ENCODE data around the gene DTL. TPM values are rescaled to one million over a fixed set of nuclear protein-coding genes. Genes with fewer than 3 reads are reported as not detected.
A peak's percentile ranks its signal among the peaks of the same experiment; 100 is the strongest.
"Not testable (repeated sequence)": the region's sequence is repeated elsewhere in the genome, so short reads cannot be mapped to it uniquely, and the experiment has no call there.

The DTL gene
- polyA plus RNA-seq, 4 donors: 0.67 to 8.9 (median 2.6) TPM

GRCh38 chr1:212007886-212008285 lies 27.7 kb upstream of the DTL start:
- DNase-seq (no peak), FAIRE-seq (no peak)
- no peaks in the 10 kb centered on the region for H3K27me3 ChIP-seq (ENCODE audit: control insufficient read depth in 3 of 3, insufficient read depth in 3 of 3, low read length in 3 of 3)
- H3K27ac ChIP-seq (ENCODE audit: low read depth in 1 of 3, low read length in 2 of 3): no peak overlapping the region
- H3K9me3 ChIP-seq (ENCODE audit: control insufficient read depth in 2 of 2, insufficient read depth in 1 of 2, low read depth in 1 of 2, low read length in 1 of 2): no peaks in the 10 kb centered on the region
- H3K4me3 ChIP-seq (ENCODE audit: low read depth in 1 of 3, low read length in 3 of 3): no peak overlapping the region
- H3K36me3 ChIP-seq (ENCODE audit: control insufficient read depth in 3 of 3, insufficient read depth in 2 of 3, low read depth in 1 of 3, low read length in 3 of 3): peaks cover 3 to 11% (median 6%) of the 10 kb centered on the region in 3 donors
- WGBS, 3 donors: 79 to 89% (median 83%) methylated on average over 9 of the region's 9 CpGs
- no peaks in the 10 kb centered on the region for H3K4me1 ChIP-seq (ENCODE audit: control insufficient read depth in 3 of 3, insufficient read depth in 2 of 3, low read depth in 1 of 3, low read length in 2 of 3)

- no peak overlapping the region for H3K4me3 ChIP-seq (ENCODE audit: low read depth in 1 of 3, low read length in 3 of 3)
- no peaks in the 10 kb centered on the region for H3K27me3 ChIP-seq (ENCODE audit: control insufficient read depth in 3 of 3, insufficient read depth in 3 of 3, low read length in 3 of 3)
- no peak for DNase-seq
- H3K9me3 ChIP-seq (ENCODE audit: control insufficient read depth in 2 of 2, insufficient read depth in 1 of 2, low read depth in 1 of 2, low read length in 1 of 2): no peaks in the 10 kb centered on the region
- 89 to 100% (median 93%) methylated on average over 1 of the region's 1 CpG for WGBS, 3 donors
- no peaks in the 10 kb centered on the region for H3K4me1 ChIP-seq (ENCODE audit: control insufficient read depth in 3 of 3, insufficient read depth in 2 of 3, low read depth in 1 of 3, low read length in 2 of 3)
- H3K36me3 ChIP-seq (ENCODE audit: control insufficient read depth in 3 of 3, insufficient read depth in 2 of 3, low read depth in 1 of 3, low read length in 3 of 3): peaks cover 2 to 11% (median 3%) of the 10 kb centered on the region in 3 donors
- no peak for FAIRE-seq
- no peak overlapping the region for H3K27ac ChIP-seq (ENCODE audit: low read depth in 1 of 3, low read length in 2 of 3)
Measured at GRCh38 chr1:212009561-212009960, 26.0 kb upstream of the DTL start.

GRCh38 chr1:212010004-212010403 lies 25.5 kb upstream of the DTL start:
- Histone ChIP-seq H3K27me3 (ENCODE audit: control insufficient read depth in 3 of 3, insufficient read depth in 3 of 3, low read length in 3 of 3) (no peaks in the 10 kb centered on the region), H3K36me3 (ENCODE audit: control insufficient read depth in 3 of 3, insufficient read depth in 2 of 3, low read depth in 1 of 3, low read length in 3 of 3) (peaks cover 3 to 11% (median 5%) of the 10 kb centered on the region in 3 donors), H3K4me3 (ENCODE audit: low read depth in 1 of 3, low read length in 3 of 3) (no peak overlapping the region), H3K4me1 (ENCODE audit: control insufficient read depth in 3 of 3, insufficient read depth in 2 of 3, low read depth in 1 of 3, low read length in 2 of 3) (no peaks in the 10 kb centered on the region), H3K9me3 (ENCODE audit: control insufficient read depth in 2 of 2, insufficient read depth in 1 of 2, low read depth in 1 of 2, low read length in 1 of 2) (no peaks in the 10 kb centered on the region), H3K27ac (ENCODE audit: low read depth in 1 of 3, low read length in 2 of 3) (no peak overlapping the region)
- FAIRE-seq: no peak
- DNase-seq: no peak
- 82 to 86% (median 83%) methylated on average over 3 of the region's 3 CpGs for WGBS, 3 donors

GRCh38 chr1:212012034-212012740 lies 23.4 kb upstream of the DTL start:
- peaks cover 3 to 6% (median 5%) of the 10 kb centered on the region in 3 donors for H3K36me3 ChIP-seq (ENCODE audit: control insufficient read depth in 3 of 3, insufficient read depth in 2 of 3, low read depth in 1 of 3, low read length in 3 of 3)
- H3K27me3 ChIP-seq (ENCODE audit: control insufficient read depth in 3 of 3, insufficient read depth in 3 of 3, low read length in 3 of 3): no peaks in the 10 kb centered on the region
- H3K9me3 ChIP-seq (ENCODE audit: control insufficient read depth in 2 of 2, insufficient read depth in 1 of 2, low read depth in 1 of 2, low read length in 1 of 2): no peaks in the 10 kb centered on the region
- H3K4me1 ChIP-seq (ENCODE audit: control insufficient read depth in 3 of 3, insufficient read depth in 2 of 3, low read depth in 1 of 3, low read length in 2 of 3): no peaks in the 10 kb centered on the region
- 45 to 57% (median 45%) methylated on average over 7 of the region's 7 CpGs for WGBS, 3 donors
- H3K27ac ChIP-seq (ENCODE audit: low read depth in 1 of 3, low read length in 2 of 3): no peak overlapping the region
- FAIRE-seq (no peak), DNase-seq (peak; percentile 75)
- H3K4me3 ChIP-seq (ENCODE audit: low read depth in 1 of 3, low read length in 3 of 3): no peak overlapping the region

- Histone ChIP-seq H3K9me3 (ENCODE audit: control insufficient read depth in 2 of 2, insufficient read depth in 1 of 2, low read depth in 1 of 2, low read length in 1 of 2) (no peaks in the 10 kb centered on the region), H3K27ac (ENCODE audit: low read depth in 1 of 3, low read length in 2 of 3) (no peak overlapping the region), H3K36me3 (ENCODE audit: control insufficient read depth in 3 of 3, insufficient read depth in 2 of 3, low read depth in 1 of 3, low read length in 3 of 3) (peaks cover 2 to 4% (median 3%) of the 10 kb centered on the region in 3 donors), H3K4me3 (ENCODE audit: low read depth in 1 of 3, low read length in 3 of 3) (no peak overlapping the region), H3K27me3 (ENCODE audit: control insufficient read depth in 3 of 3, insufficient read depth in 3 of 3, low read length in 3 of 3) (no peaks in the 10 kb centered on the region), H3K4me1 (ENCODE audit: control insufficient read depth in 3 of 3, insufficient read depth in 2 of 3, low read depth in 1 of 3, low read length in 2 of 3) (no peaks in the 10 kb centered on the region)
- 84 to 93% (median 91%) methylated on average over 2 of the region's 2 CpGs for WGBS, 3 donors
- no peak for DNase-seq
- no peak for FAIRE-seq
Measured at GRCh38 chr1:212013672-212014071, 21.9 kb upstream of the DTL start.

- DNase-seq: no peak
- H3K4me1 ChIP-seq (ENCODE audit: control insufficient read depth in 3 of 3, insufficient read depth in 2 of 3, low read depth in 1 of 3, low read length in 2 of 3): no peaks in the 10 kb centered on the region
- FAIRE-seq: no peak
Measured at GRCh38 chr1:212020975-212021374, 14.6 kb upstream of the DTL start.

GRCh38 chr1:212021563-212021962 lies 14.0 kb upstream of the DTL start:
- Histone ChIP-seq H3K4me1 (ENCODE audit: control insufficient read depth in 3 of 3, insufficient read depth in 2 of 3, low read depth in 1 of 3, low read length in 2 of 3) (no peaks in the 10 kb centered on the region), H3K27me3 (ENCODE audit: control insufficient read depth in 3 of 3, insufficient read depth in 3 of 3, low read length in 3 of 3) (no peaks in the 10 kb centered on the region), H3K4me3 (ENCODE audit: low read depth in 1 of 3, low read length in 3 of 3) (no peak overlapping the region), H3K36me3 (ENCODE audit: control insufficient read depth in 3 of 3, insufficient read depth in 2 of 3, low read depth in 1 of 3, low read length in 3 of 3) (peaks cover 0 to 3% (median 0%) of the 10 kb centered on the region in 3 donors), H3K9me3 (ENCODE audit: control insufficient read depth in 2 of 2, insufficient read depth in 1 of 2, low read depth in 1 of 2, low read length in 1 of 2) (no peaks in the 10 kb centered on the region), H3K27ac (ENCODE audit: low read depth in 1 of 3, low read length in 2 of 3) (no peak overlapping the region)
- DNase-seq (no peak), FAIRE-seq (no peak)
- 90 to 95% (median 92%) methylated on average over 2 of the region's 2 CpGs for WGBS, 3 donors

More at GRCh38 chr1:212020975-212021374, 14.6 kb upstream of the DTL start:
- H3K36me3 ChIP-seq (ENCODE audit: control insufficient read depth in 3 of 3, insufficient read depth in 2 of 3, low read depth in 1 of 3, low read length in 3 of 3): peaks cover 0 to 3% (median 0%) of the 10 kb centered on the region in 3 donors
- no peaks in the 10 kb centered on the region for H3K9me3 ChIP-seq (ENCODE audit: control insufficient read depth in 2 of 2, insufficient read depth in 1 of 2, low read depth in 1 of 2, low read length in 1 of 2)
- no peaks in the 10 kb centered on the region for H3K27me3 ChIP-seq (ENCODE audit: control insufficient read depth in 3 of 3, insufficient read depth in 3 of 3, low read length in 3 of 3)
- H3K4me3 ChIP-seq (ENCODE audit: low read depth in 1 of 3, low read length in 3 of 3): no peak overlapping the region
- H3K27ac ChIP-seq (ENCODE audit: low read depth in 1 of 3, low read length in 2 of 3): no peak overlapping the region
- WGBS, 3 donors: 85 to 93% (median 92%) methylated on average over 2 of the region's 2 CpGs

- not testable (repeated sequence) for H3K9me3 ChIP-seq (ENCODE audit: control insufficient read depth in 2 of 2, insufficient read depth in 1 of 2, low read depth in 1 of 2, low read length in 1 of 2); FAIRE-seq; H3K4me3 ChIP-seq (ENCODE audit: low read depth in 1 of 3, low read length in 3 of 3); H3K4me1 ChIP-seq (ENCODE audit: control insufficient read depth in 3 of 3, insufficient read depth in 2 of 3, low read depth in 1 of 3, low read length in 2 of 3); DNase-seq; H3K36me3 ChIP-seq (ENCODE audit: control insufficient read depth in 3 of 3, insufficient read depth in 2 of 3, low read depth in 1 of 3, low read length in 3 of 3); H3K27me3 ChIP-seq (ENCODE audit: control insufficient read depth in 3 of 3, insufficient read depth in 3 of 3, low read length in 3 of 3); H3K27ac ChIP-seq (ENCODE audit: low read depth in 1 of 3, low read length in 2 of 3)
Measured at GRCh38 chr1:212022908-212023307, 12.6 kb upstream of the DTL start.
